Peyer's patch (tissue), 4 donors: ENCODE measurements around the gene SMLR1. TPM values are rescaled to one million over a fixed set of nuclear protein-coding genes. Genes with fewer than 3 reads are reported as not detected.

Experiments
- DNase-seq, 3 donors: peaks; one replicate each; pipeline ENCODE4 v3.0.0-alpha.2; 2017 to 2019
- H3K27ac ChIP-seq, 4 donors: fragments of 200-600 bp; sonication (generic); one replicate each; pipeline ENCODE4 v1.5.1; 2016 to 2019
- H3K27me3 ChIP-seq, 2 donors: fragments of 200-600 bp; sonication (generic); one replicate each; pipeline ENCODE4 v1.5.1; 2019
- H3K36me3 ChIP-seq, 3 donors: fragments of 200-600 bp; sonication (generic); one replicate each; pipeline ENCODE4 v1.5.1; 2016 to 2019
- H3K4me1 ChIP-seq, 4 donors: fragments of 200-600 bp; sonication (generic); one replicate each; pipeline ENCODE4 v1.5.1; 2016 to 2019
- H3K4me3 ChIP-seq, 4 donors: fragments of 200-600 bp; sonication (generic); 1 replicate in 3 of 4; 2 replicates in 1 of 4; pipeline ENCODE4 v1.5.1; 2016 to 2019; ENCODE audit warnings: mild to moderate bottlenecking in 1 of 4
- H3K9me3 ChIP-seq, 4 donors: fragments of 200-600 bp; sonication (generic); one replicate each; pipeline ENCODE4 v1.5.1; 2016 to 2019; ENCODE audit warnings: mild to moderate bottlenecking in 1 of 4
- CTCF ChIP-seq, 6 experiments: fragments of 450-650 bp in 4 of 6; fragments of 200-600 bp in 2 of 6; sonication (generic) in 1 of 6; IDR thresholded peaks; one replicate each; pipeline ENCODE4 v1.5.1; 2017 to 2019; ENCODE audit warnings: antibody characterized with exemption in 6 of 6, mild to moderate bottlenecking in 3 of 6, moderate library complexity in 1 of 6
- POLR2A ChIP-seq, 2 donors: fragments of 450-650 bp; IDR thresholded peaks; one replicate each; pipeline ENCODE4 v1.5.1; 2017; ENCODE audit warnings: antibody characterized with exemption in 2 of 2, mild to moderate bottlenecking in 2 of 2, moderate library complexity in 2 of 2
- total RNA-seq, 4 donors: library from RNA; depleted of rRNA; stranded (reverse); fragments of >200 nt; gene quantifications; one replicate each; pipeline ENCODE4 v1.1.0, GENCODE V29; 2016

SMLR1 gene
- total RNA-seq, 4 donors from 2014 or later, result 7.1 to 24.8 (median 15.6) TPM; not detected in 1

- H3K27me3 ChIP-seq, result no peaks in the 10 kb centered on the region
- peaks cover 0 to 6% (median 0%) of the 10 kb centered on the region in 4 donors for H3K4me1 ChIP-seq
- no peak for DNase-seq
- no peaks in the 10 kb centered on the region for H3K36me3 ChIP-seq
- H3K4me3 ChIP-seq, result no peak overlapping the region
- H3K27ac ChIP-seq, result no peak overlapping the region
- no peak for TF ChIP-seq POLR2A (IDR thresholded peaks at IDR 0.05)
- no peak for TF ChIP-seq CTCF (IDR thresholded peaks at IDR 0.05)
- H3K9me3 ChIP-seq, result no peaks in the 10 kb centered on the region
Observed at GRCh38 chr6:130783416-130784107, 43.6 kb upstream of the SMLR1 start.

GRCh38 chr6:130787726-130788500 is 39.3 kb upstream of the SMLR1 start:
- DNase-seq, result no peak
- Histone ChIP-seq H3K4me3 (no peak overlapping the region), H3K27me3 (no peaks in the 10 kb centered on the region), H3K4me1 (no peaks in the 10 kb centered on the region), H3K36me3 (no peaks in the 10 kb centered on the region), H3K27ac (no peak overlapping the region), H3K9me3 (no peaks in the 10 kb centered on the region)
- no peak for TF ChIP-seq CTCF (IDR thresholded peaks at IDR 0.05)
- TF ChIP-seq POLR2A (IDR thresholded peaks at IDR 0.05), result no peak

- TF ChIP-seq CTCF (IDR thresholded peaks at IDR 0.05) (no peak), POLR2A (IDR thresholded peaks at IDR 0.05) (no peak)
- no peaks in the 10 kb centered on the region for H3K27me3 ChIP-seq
Observed at GRCh38 chr6:130788954-130789353, 38.3 kb upstream of the SMLR1 start.

GRCh38 chr6:130794010-130794697 is 33.1 kb upstream of the SMLR1 start:
- Histone ChIP-seq H3K4me1 (no peaks in the 10 kb centered on the region), H3K4me3 (no peak overlapping the region), H3K9me3 (no peaks in the 10 kb centered on the region), H3K36me3 (no peaks in the 10 kb centered on the region), H3K27me3 (no peaks in the 10 kb centered on the region), H3K27ac (no peak overlapping the region)
- TF ChIP-seq CTCF (IDR thresholded peaks at IDR 0.05) (no peak), POLR2A (IDR thresholded peaks at IDR 0.05) (no peak)
- no peak for DNase-seq

More at GRCh38 chr6:130788954-130789353, 38.3 kb upstream of the SMLR1 start:
- no peak for DNase-seq
- Histone ChIP-seq H3K27ac (no peak overlapping the region), H3K36me3 (no peaks in the 10 kb centered on the region), H3K4me1 (no peaks in the 10 kb centered on the region), H3K9me3 (no peaks in the 10 kb centered on the region), H3K4me3 (no peak overlapping the region)

GRCh38 chr6:130794738-130795137 is 32.5 kb upstream of the SMLR1 start:
- DNase-seq, result no peak
- Histone ChIP-seq H3K4me3 (no peak overlapping the region), H3K27me3 (no peaks in the 10 kb centered on the region), H3K27ac (no peak overlapping the region), H3K36me3 (no peaks in the 10 kb centered on the region), H3K4me1 (no peaks in the 10 kb centered on the region), H3K9me3 (no peaks in the 10 kb centered on the region)
- TF ChIP-seq POLR2A (IDR thresholded peaks at IDR 0.05), result no peak
- no peak for TF ChIP-seq CTCF (IDR thresholded peaks at IDR 0.05)
